Stimulated activated CD4-positive, alpha-beta T cell treated with anti-CD3 and anti-CD28 coated beads, Interleukin-15, amount 100 ng/mL, for 24 hours (primary cell): ENCODE data around the gene TLE4.
"Not testable (repeated sequence)": the region's sequence is repeated elsewhere in the genome, so short reads cannot be mapped to it uniquely, and the experiment has no call there.

Source experiments
- DNase-seq: peaks from one replicate; pipeline ENCODE4 v3.0.0-alpha.2; 2020

The TLE4 gene

DNA sequence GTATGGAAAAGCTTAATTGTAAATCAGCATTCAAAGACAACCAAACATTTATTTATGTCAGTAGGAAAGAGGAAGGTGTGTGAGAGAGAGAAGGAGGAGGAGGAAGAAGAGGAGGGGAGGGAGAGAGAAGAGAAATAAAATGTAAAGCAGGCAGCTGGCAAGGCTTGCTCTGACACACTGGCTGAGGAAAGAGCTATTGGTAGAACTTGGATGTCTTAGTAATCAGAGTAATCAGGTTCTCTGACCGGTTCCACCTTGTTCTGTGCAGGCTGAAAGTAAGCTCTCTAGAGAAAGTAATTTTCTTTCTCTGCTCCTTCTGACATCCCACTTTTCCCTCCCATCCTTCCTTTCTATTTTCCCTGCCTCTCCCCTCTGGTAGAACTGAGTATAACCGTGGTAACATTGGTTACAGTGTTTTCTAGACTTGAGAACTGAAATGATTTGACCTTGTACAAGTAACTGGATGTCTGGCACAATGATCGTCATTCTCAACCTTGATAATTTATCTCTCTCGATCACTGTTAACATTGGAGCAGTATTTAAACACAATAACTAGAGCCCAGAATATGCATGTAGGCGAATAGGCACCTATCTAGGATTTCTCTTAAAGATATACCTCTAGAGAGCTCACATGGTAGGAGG is 33.3 kb downstream of the TLE4 start:
- DNase-seq = no peak

- not testable (repeated sequence) for DNase-seq
Measured at GRCh38 chr9:79606529-79606928, 34.8 kb downstream of the TLE4 start.

DNA sequence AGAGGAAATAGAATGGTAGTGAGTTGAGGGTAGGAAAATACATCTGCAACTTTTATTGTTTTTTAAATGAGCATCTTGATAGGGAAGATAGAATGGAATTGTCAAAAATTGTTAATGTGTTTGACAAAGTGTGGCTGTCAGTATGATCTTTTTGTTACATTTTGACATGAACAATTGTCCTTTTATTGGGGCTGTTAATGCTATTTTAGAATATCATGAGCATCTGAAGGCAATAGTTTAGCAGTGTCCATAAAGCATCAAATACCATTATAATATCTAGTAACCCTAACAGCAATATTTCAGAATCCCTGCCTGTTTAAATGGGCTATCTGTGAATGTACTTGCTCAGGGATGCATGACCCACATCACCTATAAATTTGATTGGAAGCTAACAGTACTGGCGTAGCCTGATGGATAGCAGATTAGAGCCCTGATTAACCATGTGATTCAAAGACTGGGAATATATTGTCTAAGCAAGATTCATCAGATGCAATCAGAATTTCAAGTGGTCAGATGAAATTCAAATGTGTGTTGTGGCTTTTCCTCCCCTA is 37.8 kb downstream of the TLE4 start:
- DNase-seq = no peak

DNA sequence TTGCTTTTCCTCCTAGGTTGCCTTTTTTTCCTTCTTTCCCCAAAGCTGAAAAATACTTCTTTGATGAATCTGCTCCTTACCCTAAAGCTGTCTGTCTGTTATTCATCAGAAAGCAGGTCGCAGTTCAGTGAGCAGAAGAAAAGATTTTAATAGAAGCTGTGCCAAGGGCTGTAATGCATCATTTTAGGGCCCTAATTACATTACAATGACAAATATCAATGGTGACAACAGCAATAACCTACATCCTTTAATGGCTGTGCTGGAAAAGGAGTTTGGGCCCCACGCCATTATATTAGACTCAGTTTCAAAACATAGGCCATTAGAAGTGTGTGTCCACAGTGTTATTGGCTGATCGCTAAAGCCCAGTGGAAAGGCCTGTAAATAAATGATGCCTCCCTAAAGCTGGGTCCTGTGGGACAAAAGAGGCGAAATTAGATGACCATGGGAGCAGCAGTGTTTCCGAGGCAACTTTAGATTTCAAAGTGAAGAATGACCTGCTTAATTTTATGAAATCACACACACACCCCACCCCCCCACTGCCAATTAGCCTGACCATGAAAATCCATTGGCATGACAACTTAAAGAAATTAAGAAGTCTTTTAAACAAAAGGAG is 38.4 kb downstream of the TLE4 start:
- no peak for DNase-seq

DNA sequence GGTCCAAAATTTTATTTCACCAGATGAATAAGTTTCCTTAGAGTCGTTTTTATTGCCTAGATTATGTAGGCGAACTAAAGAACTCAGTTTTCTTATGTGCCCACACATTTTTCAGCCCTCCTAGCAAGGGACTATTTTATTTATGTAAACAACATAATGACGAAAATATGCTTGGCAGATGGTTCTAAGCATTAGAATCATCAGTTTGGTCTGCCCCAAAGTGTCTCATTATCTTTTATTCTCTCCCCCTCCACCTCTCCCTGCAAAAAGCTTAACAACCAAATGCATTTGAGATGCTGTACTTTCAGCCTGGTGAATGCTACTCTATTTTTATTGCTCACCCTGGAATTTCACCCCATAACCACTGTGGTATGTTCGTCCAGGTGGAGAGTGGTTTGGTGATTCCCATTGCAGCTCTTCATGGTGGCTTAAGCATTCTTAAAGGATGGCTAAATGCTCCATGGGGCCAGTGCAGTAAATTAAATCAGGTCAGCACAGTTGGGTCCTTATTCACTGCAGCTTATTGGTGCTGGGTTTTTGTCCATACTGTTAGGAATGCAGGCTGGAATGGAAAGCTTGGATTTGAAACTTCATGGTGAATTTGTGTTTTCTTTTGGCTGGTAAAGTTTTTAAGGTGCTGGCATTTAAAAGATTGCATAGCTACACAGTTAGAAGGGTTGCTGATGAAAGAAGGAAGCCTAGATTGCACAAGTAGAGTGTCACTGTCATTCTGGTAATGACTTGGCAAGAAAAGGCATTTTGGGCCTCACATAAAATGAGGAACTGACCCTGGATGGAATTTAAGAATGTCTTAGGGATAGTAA is 39.2 kb downstream of the TLE4 start:
- DNase-seq = no peak

DNA sequence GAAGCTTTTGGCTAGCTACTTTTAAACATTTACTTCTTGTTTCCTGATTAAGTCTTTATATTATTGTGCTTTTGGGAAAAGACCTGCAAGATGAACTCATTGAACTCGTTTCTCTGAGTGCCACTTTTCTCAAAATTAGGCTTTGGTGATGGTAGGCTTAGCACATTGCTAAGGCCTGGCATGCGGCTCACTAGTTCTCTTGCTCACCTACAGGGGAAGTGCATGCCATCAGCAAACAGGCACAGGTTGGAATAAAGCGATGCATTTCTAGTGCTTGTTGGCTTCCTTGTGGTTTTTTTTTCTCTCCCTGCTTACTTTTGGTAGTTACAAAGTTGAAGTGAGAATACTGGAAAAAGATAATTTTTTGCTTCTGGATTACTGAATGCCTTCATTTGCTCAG is 41.4 kb downstream of the TLE4 start:
- no peak for DNase-seq

GRCh38 chr9:79615038-79615437 is 43.3 kb downstream of the TLE4 start:
- no peak for DNase-seq

DNA sequence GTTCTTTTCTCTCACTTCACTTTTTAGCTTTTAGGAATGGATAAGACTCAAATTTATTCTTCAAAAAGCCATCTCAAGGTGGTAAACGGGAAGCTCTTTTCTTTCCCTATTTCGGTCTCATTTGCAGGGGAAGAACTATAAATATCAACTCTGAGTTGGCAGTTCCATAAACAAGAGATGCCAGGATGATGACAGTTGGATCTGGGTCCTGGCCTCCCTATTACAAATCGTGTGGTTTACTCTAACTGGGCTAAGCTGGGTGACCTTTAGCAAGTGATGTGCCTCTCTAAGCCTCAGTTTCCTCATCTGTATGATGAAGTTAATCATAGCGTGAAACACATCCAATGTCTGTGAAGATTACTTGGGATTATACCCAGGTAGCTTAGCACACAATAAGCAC is 44.2 kb downstream of the TLE4 start:
- DNase-seq = no peak

- no peak for DNase-seq
Measured at GRCh38 chr9:79616971-79617370, 45.2 kb downstream of the TLE4 start.

GRCh38 chr9:79617395-79617794 is 45.6 kb downstream of the TLE4 start:
- no peak for DNase-seq

GRCh38 chr9:79619930-79620329 is 48.2 kb downstream of the TLE4 start:
- no peak for DNase-seq

DNA sequence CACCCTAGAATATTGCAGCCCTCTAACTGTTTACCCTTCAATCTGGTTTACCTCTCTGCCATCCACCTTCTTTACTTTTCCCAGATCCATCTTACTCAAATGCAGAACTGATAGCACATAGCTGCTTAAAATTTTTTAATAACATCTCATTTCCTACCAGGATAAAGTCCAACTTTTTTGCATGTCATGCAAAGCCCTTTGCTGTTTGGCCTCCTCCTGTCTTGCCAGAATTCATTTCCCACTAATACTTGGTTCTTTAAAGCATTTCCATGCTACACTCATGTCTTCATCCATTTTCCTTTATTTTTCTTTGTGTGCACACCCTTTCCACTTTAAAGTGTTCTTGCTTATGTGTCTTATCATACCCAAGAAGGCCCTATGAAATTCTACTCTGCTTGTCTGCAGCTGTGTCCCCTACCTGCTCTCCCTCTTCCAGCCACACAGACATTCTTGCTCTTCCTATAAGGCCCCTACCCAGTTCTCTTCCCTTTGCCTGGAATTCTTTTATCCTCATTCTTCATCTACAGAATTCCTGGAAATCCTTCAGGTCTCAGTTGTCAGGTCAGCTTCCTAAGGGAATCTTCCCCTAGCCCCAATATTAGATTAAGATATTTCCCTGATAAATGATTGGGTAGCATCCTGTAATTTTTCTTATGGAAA is 50.3 kb downstream of the TLE4 start:
- no peak for DNase-seq

GRCh38 chr9:79623799-79624721 is 52.3 kb downstream of the TLE4 start:
- peak; percentile 44 for DNase-seq

- DNase-seq = no peak
Measured at GRCh38 chr9:79629721-79630120, 58.0 kb downstream of the TLE4 start.

DNA sequence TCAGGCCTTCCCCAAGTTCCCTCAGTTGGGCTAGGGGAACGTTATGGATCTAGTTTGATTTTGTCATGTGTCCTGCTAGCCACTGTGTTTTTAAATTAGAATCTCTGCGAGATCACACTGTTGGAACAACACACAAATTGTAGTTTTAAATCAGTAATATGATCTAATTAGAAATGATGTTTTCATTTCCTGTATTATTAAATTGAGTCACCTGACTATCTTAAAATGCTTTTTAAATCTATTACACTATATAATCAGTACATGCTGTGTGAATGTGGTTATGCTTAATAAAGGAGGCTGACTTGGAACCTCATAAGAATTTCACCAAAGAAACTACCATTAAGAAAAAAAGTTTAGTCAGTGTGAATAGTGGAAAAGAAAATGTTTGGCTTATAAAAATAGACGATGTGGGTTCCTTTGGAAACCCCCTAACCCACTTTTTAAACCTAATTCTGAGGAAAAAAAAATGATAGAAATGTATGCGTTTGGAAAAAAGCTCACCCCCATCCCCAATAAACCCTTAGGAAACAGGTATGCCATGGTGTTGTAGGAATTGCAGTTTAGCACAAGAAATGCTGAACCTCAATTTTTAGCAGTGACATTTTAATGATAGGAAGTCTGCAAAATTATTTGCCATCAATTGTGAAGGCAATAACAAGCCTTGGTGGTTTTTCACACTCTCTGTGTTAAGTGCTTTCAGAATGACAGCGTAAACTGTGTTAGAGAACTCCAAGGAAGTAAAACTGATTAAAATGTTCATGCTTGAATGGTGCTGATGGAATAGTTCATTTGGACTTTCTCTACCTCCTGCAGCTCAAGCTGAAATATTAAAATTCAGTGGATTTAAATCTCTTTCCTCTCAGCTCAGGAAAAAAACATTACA is 59.0 kb downstream of the TLE4 start:
- no peak for DNase-seq

- no peak for DNase-seq
Measured at GRCh38 chr9:79632060-79632459, 60.3 kb downstream of the TLE4 start.

GRCh38 chr9:79632705-79633104 is 60.9 kb downstream of the TLE4 start:
- no peak for DNase-seq

GRCh38 chr9:79633558-79633957 is 61.8 kb downstream of the TLE4 start:
- no peak for DNase-seq

DNA sequence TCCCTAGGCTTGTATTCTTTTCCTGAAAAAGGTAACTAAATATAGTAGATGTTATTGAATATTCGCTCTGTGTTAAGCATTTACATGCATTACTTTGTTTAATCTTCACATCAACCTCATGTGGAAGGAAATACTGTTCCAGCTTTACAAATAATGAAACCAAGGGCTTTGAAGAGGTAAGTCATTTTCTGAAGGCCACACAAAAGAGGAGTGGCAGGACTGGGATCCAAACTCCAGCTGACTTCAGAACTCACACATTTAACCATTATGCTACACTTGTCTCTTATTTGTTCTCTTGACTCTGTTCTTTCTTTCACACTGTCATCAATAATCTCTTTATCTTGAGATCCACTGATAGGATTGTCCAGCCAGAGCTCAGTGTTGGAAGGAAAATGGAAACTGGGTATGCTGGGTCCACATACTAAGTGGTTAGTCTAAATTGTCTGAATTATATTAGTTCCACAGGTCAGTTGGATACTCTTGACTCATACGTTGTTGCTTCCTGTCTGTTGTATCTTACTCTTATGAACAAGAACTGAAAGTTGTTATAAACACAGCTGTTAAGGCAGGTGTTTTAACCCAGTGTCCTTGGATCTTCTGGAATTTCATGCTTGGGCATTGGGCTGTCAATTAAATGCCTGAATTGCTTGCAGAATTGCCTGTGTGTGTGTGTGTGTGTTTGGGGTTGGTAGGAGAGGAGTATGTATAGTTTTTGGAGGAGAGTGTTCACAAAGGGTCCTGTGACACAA is 65.6 kb downstream of the TLE4 start:
- DNase-seq = no peak

DNA sequence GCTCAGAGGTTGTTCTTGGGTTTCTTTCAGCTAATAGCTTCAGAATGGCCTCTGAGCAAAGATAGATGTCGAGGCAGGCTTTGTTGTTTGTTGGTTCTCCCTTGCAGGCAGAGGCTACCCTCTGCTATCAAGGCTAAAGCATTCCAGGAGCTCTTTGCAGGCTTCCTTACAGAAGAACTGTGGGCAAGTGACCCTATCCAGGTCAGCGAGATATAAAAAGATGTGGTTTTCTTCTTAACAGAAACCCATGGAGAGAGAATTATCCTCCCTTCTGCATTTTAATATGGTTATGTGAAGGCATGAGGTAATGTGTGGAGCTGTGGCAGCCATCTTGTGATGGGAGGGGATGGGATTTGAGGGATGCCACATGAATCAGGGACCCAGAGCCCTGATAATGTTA is 67.0 kb downstream of the TLE4 start:
- DNase-seq = no peak
